ENCODE results near the gene KRTAP5-9.

DNA sequence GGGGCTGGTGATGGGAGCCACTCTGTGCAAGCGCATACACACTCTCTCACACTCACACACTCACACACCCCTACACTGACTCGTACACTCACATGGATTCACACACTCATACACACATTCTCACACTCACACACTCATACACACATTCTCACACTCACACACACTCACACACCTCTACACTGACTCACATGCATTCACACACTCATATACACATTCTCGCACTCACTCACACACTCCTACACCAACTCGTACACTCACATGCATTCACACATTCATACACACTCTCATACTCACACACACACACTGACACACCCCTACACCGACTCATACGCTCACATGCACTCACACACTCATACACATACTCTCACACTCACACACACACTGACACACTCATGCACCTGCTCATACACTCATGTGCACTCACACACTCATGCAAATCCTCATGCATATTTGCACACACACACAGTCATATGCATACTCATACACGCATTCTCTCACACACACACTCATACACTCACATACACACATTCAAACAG is 29.3 kb downstream of the KRTAP5-9 start:
- TF ChIP-seq TOX (CRISPR knock-in tag; IDR thresholded peaks at IDR 0.05; ENCODE audit: borderline replicate concordance) (no peak), ZFP30 (CRISPR knock-in tag; IDR thresholded peaks at IDR 0.05) (no peak), TCF4 (CRISPR knock-in tag; IDR thresholded peaks at IDR 0.05; ENCODE audit: borderline replicate concordance) (no peak), CSDC2 (CRISPR knock-in tag; IDR thresholded peaks at IDR 0.05) (no peak), ZC3H10 (CRISPR knock-in tag; IDR thresholded peaks at IDR 0.05) (no peak), ISL1 (CRISPR knock-in tag; IDR thresholded peaks at IDR 0.05) (no peak), ZNF70 (CRISPR knock-in tag; IDR thresholded peaks at IDR 0.05) (no peak)
- TF ChIP-seq, protein P1, sequence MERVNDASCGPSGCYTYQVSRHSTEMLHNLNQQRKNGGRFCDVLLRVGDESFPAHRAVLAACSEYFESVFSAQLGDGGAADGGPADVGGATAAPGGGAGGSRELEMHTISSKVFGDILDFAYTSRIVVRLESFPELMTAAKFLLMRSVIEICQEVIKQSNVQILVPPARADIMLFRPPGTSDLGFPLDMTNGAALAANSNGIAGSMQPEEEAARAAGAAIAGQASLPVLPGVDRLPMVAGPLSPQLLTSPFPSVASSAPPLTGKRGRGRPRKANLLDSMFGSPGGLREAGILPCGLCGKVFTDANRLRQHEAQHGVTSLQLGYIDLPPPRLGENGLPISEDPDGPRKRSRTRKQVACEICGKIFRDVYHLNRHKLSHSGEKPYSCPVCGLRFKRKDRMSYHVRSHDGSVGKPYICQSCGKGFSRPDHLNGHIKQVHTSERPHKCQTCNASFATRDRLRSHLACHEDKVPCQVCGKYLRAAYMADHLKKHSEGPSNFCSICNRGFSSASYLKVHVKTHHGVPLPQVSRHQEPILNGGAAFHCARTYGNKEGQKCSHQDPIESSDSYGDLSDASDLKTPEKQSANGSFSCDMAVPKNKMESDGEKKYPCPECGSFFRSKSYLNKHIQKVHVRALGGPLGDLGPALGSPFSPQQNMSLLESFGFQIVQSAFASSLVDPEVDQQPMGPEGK (CRISPR knock-in tag; IDR thresholded peaks at IDR 0.05; ENCODE audit: borderline replicate concordance), result no peak
